Panc1 (cell line): ENCODE data around the gene AFG1L. TPM values are rescaled to one million over a fixed set of nuclear protein-coding genes. Genes with fewer than 3 reads are reported as not detected.

Experiments used
- ATAC-seq: fragments of 200-7000 bp; cut with Tn5 transposase; 2 replicates; pipeline ENCODE4 v1.9.1; 2020; ENCODE audit warnings: mild to moderate bottlenecking, moderate library complexity
- BruUV-seq: library from RNA; stranded (reverse); fragments of 400-500 nt; replicated peaks from 2 replicates; lab custom pipeline; 2021; lab: Mats Ljungman, UMichigan
- CTCF ChIA-PET: fragments of 300-600 bp; sonication (Branson Sonifier 250); formaldehyde crosslinking; loops from one replicate; lab custom pipeline; 2022; ENCODE audit warnings: antibody characterized with exemption; lab: Charles Lee
- POLR2A ChIA-PET: fragments of 300-600 bp; sonication (Branson Sonifier 250); formaldehyde crosslinking; loops from one replicate; lab custom pipeline; 2022; ENCODE audit warnings: antibody characterized with exemption; lab: Charles Lee
- DNase-seq: peaks from one replicate; pipeline ENCODE4 v3.0.0-alpha.2; 2010; ENCODE audit warnings: low read depth, low spot score
- H3K27ac ChIP-seq: 2 replicates; pipeline ENCODE4 v1.5.1; 2011; ENCODE audit warnings: mild to moderate bottlenecking, low read length, inconsistent platforms
- H3K27me3 ChIP-seq: fragments of 200-500 bp; sonication (Bioruptor generic); 2 replicates; pipeline ENCODE4 v1.6.0; 2014; ENCODE audit warnings: low read length, inconsistent platforms; ENCODE audit not compliant: control insufficient read depth, insufficient read depth
- H3K36me3 ChIP-seq: fragments of 200-500 bp; sonication (Bioruptor generic); 2 replicates; pipeline ENCODE4 v1.5.1; 2014; ENCODE audit warnings: inconsistent platforms, mild to moderate bottlenecking, low read length, moderate library complexity; ENCODE audit not compliant: control insufficient read depth, insufficient read depth
- H3K4me1 ChIP-seq: 2 replicates; pipeline ENCODE4 v1.5.1; 2011; ENCODE audit warnings: inconsistent platforms, mild to moderate bottlenecking, low read length, moderate library complexity; ENCODE audit not compliant: control insufficient read depth, insufficient read depth
- H3K4me3 ChIP-seq, 2 experiments: 2 replicates each; pipeline ENCODE4 v1.5.1; 2011 to 2012; ENCODE audit warnings: low read depth in 2 of 2, low read length in 2 of 2, mild to moderate bottlenecking in 2 of 2, inconsistent platforms in 1 of 2, moderate library complexity in 1 of 2
- H3K9me3 ChIP-seq: fragments of 200-500 bp; sonication (Bioruptor generic); 2 replicates; pipeline ENCODE4 v1.5.1; 2014; ENCODE audit warnings: low read depth, mild to moderate bottlenecking, inconsistent platforms, low read length, moderate library complexity; ENCODE audit not compliant: control insufficient read depth, insufficient read depth
- CTCF ChIP-seq: fragments of 450-650 bp; IDR thresholded peaks from 2 replicates; pipeline ENCODE4 v1.5.1; 2017; ENCODE audit warnings: mild to moderate bottlenecking
- POLR2AphosphoS5 ChIP-seq: IDR thresholded peaks from 2 replicates; pipeline ENCODE4 v1.6.1; 2012; ENCODE audit warnings: mild to moderate bottlenecking, low read depth, low read length, moderate library complexity
- REST ChIP-seq, 2 experiments: IDR thresholded peaks; 2 replicates each; pipeline ENCODE4 v1.6.1; 2011 to 2012; ENCODE audit warnings: low read depth in 2 of 2, control low read depth in 1 of 2, low read length in 1 of 2, mild to moderate bottlenecking in 1 of 2, moderate library complexity in 1 of 2; ENCODE audit not compliant: insufficient read depth in 1 of 2
- SIN3A ChIP-seq: IDR thresholded peaks from 2 replicates; pipeline ENCODE4 v1.6.1; 2012; ENCODE audit warnings: low read depth, mild to moderate bottlenecking, low read length, moderate library complexity, borderline replicate concordance; ENCODE audit not compliant: insufficient read depth
- TCF7L2 ChIP-seq: IDR thresholded peaks from 2 replicates; pipeline ENCODE4 v1.6.1; 2011; ENCODE audit warnings: mild to moderate bottlenecking, low read depth, low read length, inconsistent platforms
- in situ Hi-C: cut with HindIII; loops from 2 replicates; pipeline ENCODE4 v1.10.0; 2016; ENCODE audit warnings: low sequenced_read_pairs, low pct_unique_long_range_greater_than_20kb
- intact Hi-C: fragments of 100-400 bp; cut with micrococcal nuclease; formaldehyde crosslinking; loops from one replicate; pipeline ENCODE4 v1.10.0; 2022; ENCODE audit not compliant: unreplicated experiment
- total RNA-seq: library from RNA; stranded (reverse); gene quantifications from one replicate; pipeline ENCODE4 v1.2.1, GENCODE V29; 2021; ENCODE audit not compliant: unreplicated experiment

AFG1L gene
- total RNA-seq, 1 experiment from 2014 or later, result 12.4 TPM

GRCh38 chr6:108275976-108276375 is 18.9 kb upstream of the AFG1L start:
- in situ Hi-C loops (no loop called here), intact Hi-C loops (no loop called here)
- Histone ChIP-seq H3K4me3 (no peak overlapping the region), H3K9me3 (no peaks in the 10 kb centered on the region), H3K4me1 (no peaks in the 10 kb centered on the region), H3K27ac (no peak overlapping the region), H3K27me3 (no peaks in the 10 kb centered on the region), H3K36me3 (no peaks in the 10 kb centered on the region)
- DNase-seq, result no peak
- CTCF ChIA-PET, result no interaction called here
- no peak for ATAC-seq
- no TSS peak for BruUV-seq
- TF ChIP-seq TCF7L2 (no peak), SIN3A (no peak), CTCF (no peak), POLR2AphosphoS5 (no peak), REST (IDR thresholded peaks at IDR 0.05; ENCODE audit: insufficient read depth in 1 of 2, low read depth in 2 of 2, low read length in 1 of 2) (no peak)
- POLR2A ChIA-PET, result no interaction called here

DNA sequence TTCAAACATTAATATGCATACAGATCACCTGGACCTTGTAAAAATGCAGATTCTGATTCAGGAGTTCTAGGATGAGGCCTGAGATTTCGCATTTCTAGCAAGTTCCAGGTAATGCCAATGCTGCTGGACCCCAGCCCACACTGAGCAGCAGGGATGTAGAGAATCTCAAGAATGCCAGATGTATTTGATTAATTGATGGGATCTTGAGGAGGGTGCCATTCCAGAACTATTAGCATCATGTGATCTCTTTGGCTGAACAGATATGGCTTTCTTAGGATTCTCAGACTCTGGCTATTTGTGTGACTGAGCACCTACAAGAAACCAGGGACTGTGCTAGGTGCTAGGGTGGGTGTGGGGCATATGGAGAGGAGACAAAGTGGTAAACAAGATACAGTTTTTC is 17.6 kb upstream of the AFG1L start:
- Histone ChIP-seq H3K27me3 (no peaks in the 10 kb centered on the region), H3K27ac (no peak overlapping the region), H3K4me1 (no peaks in the 10 kb centered on the region), H3K4me3 (no peak overlapping the region), H3K36me3 (no peaks in the 10 kb centered on the region), H3K9me3 (no peaks in the 10 kb centered on the region)
- TF ChIP-seq REST (IDR thresholded peaks at IDR 0.05; ENCODE audit: insufficient read depth in 1 of 2, low read depth in 2 of 2, low read length in 1 of 2), result no peak
- TF ChIP-seq SIN3A, result no peak
- no peak for TF ChIP-seq CTCF
- TF ChIP-seq POLR2AphosphoS5, result no peak
- TF ChIP-seq TCF7L2, result no peak
- CTCF ChIA-PET, result no interaction called here
- intact Hi-C loops (no loop called here), in situ Hi-C loops (no loop called here)
- POLR2A ChIA-PET, result no interaction called here
- DNase-seq (no peak), ATAC-seq (no peak)
- BruUV-seq, result no TSS peak
